HUES6 (cell line): ENCODE data around the gene NUP205.

ENCODE experiments used
- H3K27ac ChIP-seq: 2 replicates; pipeline ENCODE4 v1.7.0; 2013; ENCODE audit warnings: low read depth, mild to moderate bottlenecking, low read length, inconsistent platforms
- H3K27me3 ChIP-seq: 2 replicates; pipeline ENCODE4 v1.6.1; 2013; ENCODE audit warnings: low read length; ENCODE audit not compliant: control insufficient read depth, insufficient read depth
- H3K36me3 ChIP-seq: 2 replicates; pipeline ENCODE4 v1.6.1; 2013; ENCODE audit warnings: low read length; ENCODE audit not compliant: control insufficient read depth, insufficient read depth
- H3K4me1 ChIP-seq: 2 replicates; pipeline ENCODE4 v1.6.1; 2013; ENCODE audit warnings: low read length; ENCODE audit not compliant: control insufficient read depth, insufficient read depth
- H3K4me3 ChIP-seq: 2 replicates; pipeline ENCODE4 v1.5.1; 2013; ENCODE audit warnings: low read depth, low read length
- H3K9ac ChIP-seq: one replicate; pipeline ENCODE4 v1.6.1; 2013; ENCODE audit warnings: mild to moderate bottlenecking, low read length
- H3K9me3 ChIP-seq: 2 replicates; pipeline ENCODE4 v1.6.1; 2013; ENCODE audit warnings: low read depth, low read length; ENCODE audit not compliant: control insufficient read depth, insufficient read depth

The NUP205 gene

DNA sequence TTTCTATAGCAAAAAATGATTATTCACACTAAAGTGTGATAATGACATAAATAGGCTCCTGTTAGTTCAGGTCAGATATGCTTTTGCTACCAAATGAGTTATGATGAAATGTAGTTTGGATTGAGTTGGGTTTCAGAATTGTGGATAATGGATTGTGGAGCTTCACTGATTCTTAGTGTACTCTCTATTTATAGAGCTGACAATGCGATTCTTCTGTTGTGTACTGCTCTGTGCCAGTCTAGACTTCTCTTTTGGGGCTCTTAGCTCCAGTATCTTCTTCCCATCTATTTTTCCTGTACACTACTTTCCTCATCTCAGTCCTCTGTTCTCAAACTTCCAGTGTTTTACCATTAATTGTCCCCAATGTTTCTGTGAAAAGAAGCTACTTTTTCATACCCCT, 112.1 kb downstream of the NUP205 start:
- H3K27me3 ChIP-seq = no peaks in the 10 kb centered on the region
- H3K36me3 ChIP-seq = peaks cover 22% of the 10 kb centered on the region
- H3K9me3 ChIP-seq = peaks cover 7% of the 10 kb centered on the region; the same call in 1 of the 2 replicates
- H3K4me3 ChIP-seq = no peak overlapping the region
- H3K27ac ChIP-seq = no peak overlapping the region
- no peaks in the 10 kb centered on the region for H3K4me1 ChIP-seq
- H3K9ac ChIP-seq = no peak overlapping the region

- no peak overlapping the region for H3K27ac ChIP-seq
- H3K4me3 ChIP-seq = no peak overlapping the region
- H3K9ac ChIP-seq = no peak overlapping the region
- no peaks in the 10 kb centered on the region for H3K27me3 ChIP-seq
- H3K9me3 ChIP-seq = peaks cover 7% of the 10 kb centered on the region; the same call in 1 of the 2 replicates
- no peaks in the 10 kb centered on the region for H3K4me1 ChIP-seq
- H3K36me3 ChIP-seq = peaks cover 22% of the 10 kb centered on the region
Measured at GRCh38 chr7:135670179-135670578, 112.5 kb downstream of the NUP205 start.

GRCh38 chr7:135672560-135673359, 115.0 kb downstream of the NUP205 start:
- Histone ChIP-seq H3K4me3 (no peak overlapping the region), H3K27me3 (no peaks in the 10 kb centered on the region), H3K9me3 (peaks cover 7% of the 10 kb centered on the region; the same call in 1 of the 2 replicates), H3K27ac (no peak overlapping the region), H3K9ac (no peak overlapping the region), H3K4me1 (no peaks in the 10 kb centered on the region), H3K36me3 (peaks cover 39% of the 10 kb centered on the region)

- H3K27me3 ChIP-seq = no peaks in the 10 kb centered on the region
- peaks cover 3% of the 10 kb centered on the region; the same call in 1 of the 2 replicates for H3K9me3 ChIP-seq
- H3K9ac ChIP-seq = no peak overlapping the region
- peaks cover 41% of the 10 kb centered on the region for H3K36me3 ChIP-seq
- H3K27ac ChIP-seq = no peak overlapping the region
- H3K4me3 ChIP-seq = no peak overlapping the region
- H3K4me1 ChIP-seq = no peaks in the 10 kb centered on the region
Measured at GRCh38 chr7:135673360-135673706, 115.6 kb downstream of the NUP205 start.

DNA sequence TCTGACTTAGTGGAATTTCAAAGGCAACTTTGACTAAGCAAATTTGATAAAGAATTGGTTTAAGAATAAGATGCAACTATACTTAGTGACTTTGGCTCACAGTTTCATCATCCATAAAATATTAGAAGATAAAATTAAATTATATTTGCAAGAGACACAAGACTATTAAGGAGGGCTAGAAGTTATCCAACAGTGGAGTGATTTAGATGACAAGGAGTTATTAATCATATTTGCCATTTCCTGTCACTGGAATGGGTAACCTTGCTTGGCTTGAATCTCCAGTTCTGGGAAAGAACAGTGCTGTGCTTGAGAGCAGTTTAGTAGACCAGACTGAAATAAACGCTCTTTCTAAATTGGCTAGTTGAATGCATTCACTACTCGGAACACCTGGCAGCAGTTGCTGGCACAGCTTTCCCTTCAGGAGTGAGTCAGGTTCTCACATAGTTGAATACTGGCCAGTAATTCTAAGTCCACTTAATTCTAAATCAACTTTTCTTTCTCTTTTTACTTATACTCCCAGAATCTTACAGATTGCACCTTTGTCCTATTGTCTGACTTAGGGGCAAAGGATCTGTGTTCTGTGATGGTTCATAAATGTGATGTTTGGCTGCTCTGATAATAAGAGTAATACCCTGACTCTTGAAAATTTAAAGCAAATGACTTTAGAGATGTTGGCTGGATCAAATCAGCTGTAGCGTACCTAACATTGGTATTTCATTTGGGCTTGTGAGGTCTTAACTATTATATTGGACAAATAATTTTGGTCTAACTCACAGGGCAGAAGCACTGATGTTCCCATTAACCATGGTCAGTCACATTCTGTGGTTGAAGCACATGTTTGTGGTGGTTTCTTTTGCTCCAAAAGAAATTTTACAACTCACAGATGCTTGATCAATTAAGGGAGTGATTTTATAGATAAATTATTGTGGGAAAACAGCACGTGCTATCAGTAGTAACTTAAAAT, 121.2 kb downstream of the NUP205 start:
- Histone ChIP-seq H3K9ac (no peak overlapping the region), H3K9me3 (no peaks in the 10 kb centered on the region), H3K4me3 (no peak overlapping the region), H3K36me3 (peaks cover 30% of the 10 kb centered on the region), H3K27ac (no peak overlapping the region), H3K27me3 (no peaks in the 10 kb centered on the region), H3K4me1 (peaks cover 4% of the 10 kb centered on the region; the same call in 1 of the 2 replicates)

- no peak overlapping the region for H3K4me3 ChIP-seq
- H3K27me3 ChIP-seq = no peaks in the 10 kb centered on the region
- peaks cover 8% of the 10 kb centered on the region; the same call in 1 of the 2 replicates for H3K4me1 ChIP-seq
- H3K9me3 ChIP-seq = no peaks in the 10 kb centered on the region
- no peak overlapping the region for H3K27ac ChIP-seq
- no peak overlapping the region for H3K9ac ChIP-seq
- H3K36me3 ChIP-seq = peaks cover 8% of the 10 kb centered on the region
Measured at GRCh38 chr7:135681762-135682161, 124.0 kb downstream of the NUP205 start.

DNA sequence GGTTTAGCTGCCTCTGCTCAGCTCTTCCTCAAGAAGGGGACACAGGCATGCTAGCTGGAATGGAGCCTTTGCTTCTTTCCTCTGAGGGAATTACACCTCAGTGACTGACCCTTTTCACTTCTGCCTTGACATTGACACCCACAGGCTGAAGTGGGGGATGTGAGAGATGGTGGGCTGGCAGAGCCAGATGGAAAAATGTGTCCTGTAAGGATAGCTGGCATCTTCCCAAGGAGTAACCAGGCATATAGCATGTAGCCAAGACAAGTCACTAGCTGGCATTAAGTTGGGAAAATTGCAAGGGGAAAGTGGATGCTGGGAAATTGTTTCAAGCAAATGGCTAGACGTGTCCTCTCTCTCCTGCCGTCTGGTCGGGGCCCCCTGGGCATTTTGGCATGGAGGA, 124.5 kb downstream of the NUP205 start:
- no peak overlapping the region for H3K9ac ChIP-seq
- H3K4me1 ChIP-seq = peaks cover 8% of the 10 kb centered on the region; the same call in 1 of the 2 replicates
- no peak overlapping the region for H3K4me3 ChIP-seq
- no peaks in the 10 kb centered on the region for H3K27me3 ChIP-seq
- peaks cover 7% of the 10 kb centered on the region for H3K36me3 ChIP-seq
- no peaks in the 10 kb centered on the region for H3K9me3 ChIP-seq
- no peak overlapping the region for H3K27ac ChIP-seq

- Histone ChIP-seq H3K27ac (no peak overlapping the region), H3K4me3 (no peak overlapping the region), H3K27me3 (no peaks in the 10 kb centered on the region), H3K9ac (no peak overlapping the region), H3K9me3 (no peaks in the 10 kb centered on the region), H3K36me3 (peaks cover 3% of the 10 kb centered on the region; the same call in 1 of the 2 replicates), H3K4me1 (peaks cover 8% of the 10 kb centered on the region; the same call in 1 of the 2 replicates)
Measured at GRCh38 chr7:135683609-135684008, 125.9 kb downstream of the NUP205 start.

GRCh38 chr7:135684136-135684535, 126.4 kb downstream of the NUP205 start:
- Histone ChIP-seq H3K27me3 (no peaks in the 10 kb centered on the region), H3K9ac (no peak overlapping the region), H3K36me3 (peaks cover 5% of the 10 kb centered on the region; the same call in 1 of the 2 replicates), H3K4me1 (peaks cover 8% of the 10 kb centered on the region; the same call in 1 of the 2 replicates), H3K4me3 (no peak overlapping the region), H3K27ac (no peak overlapping the region), H3K9me3 (no peaks in the 10 kb centered on the region)

- Histone ChIP-seq H3K4me1 (peaks cover 8% of the 10 kb centered on the region; the same call in 1 of the 2 replicates), H3K9me3 (no peaks in the 10 kb centered on the region), H3K27ac (no peak overlapping the region), H3K4me3 (no peak overlapping the region), H3K27me3 (no peaks in the 10 kb centered on the region), H3K36me3 (peaks cover 5% of the 10 kb centered on the region; the same call in 1 of the 2 replicates), H3K9ac (no peak overlapping the region)
Measured at GRCh38 chr7:135684699-135685098, 127.0 kb downstream of the NUP205 start.
